ENCODE measurements around the gene SELE. TPM values are rescaled to one million over a fixed set of nuclear protein-coding genes. Genes with fewer than 3 reads are reported as not detected.

Gene SELE
- total and polyA plus RNA-seq, 2 of the 8 experiments (the other 6 are each of a cell fraction or from before 2014, with no cell fraction given), result not detected

- ChIA-PET CTCF (ENCODE audit: partially characterized antibody) (no interaction called here), POLR2A (ENCODE audit: partially characterized antibody) (no interaction called here)
- Histone ChIP-seq H3K56ac (replicated peaks; ENCODE audit: insufficient read length, low read depth, low read length) (no peak overlapping the region), H3K23ac (ENCODE audit: insufficient read length) (no peak overlapping the region), H3K27ac (ENCODE audit: low read depth, low read length) (no peak overlapping the region), H3K18ac (ENCODE audit: extremely low read depth, low read length) (no peak overlapping the region), H3K4me3 (ENCODE audit: extremely low read depth in 1 of 4, insufficient read depth in 2 of 4, low read depth in 3 of 4, low read length in 4 of 4) (no peak overlapping the region), H2BK15ac (ENCODE audit: low read length) (no peak overlapping the region), H4K5ac (ENCODE audit: insufficient read length, low read depth, low read length) (no peak overlapping the region), H2BK12ac (ENCODE audit: low read depth, low read length) (no peak overlapping the region), H2BK20ac (ENCODE audit: low read length) (no peak overlapping the region), H3K79me2 (ENCODE audit: control insufficient read depth in 1 of 2, insufficient read depth in 2 of 2, low read length in 2 of 2) (no peaks in the 10 kb centered on the region), H2BK5ac (ENCODE audit: low read depth, low read length) (no peak overlapping the region), H3K4me2 (ENCODE audit: insufficient read depth in 1 of 2, low read depth in 2 of 2, low read length in 2 of 2) (no peak overlapping the region), H2BK120ac (replicated peaks; ENCODE audit: low read depth, low read length) (no peak overlapping the region), H4K8ac (ENCODE audit: extremely low read depth, insufficient read depth, low read length) (no peak overlapping the region), H4K20me1 (replicated peaks in 1 of 2; ENCODE audit: control insufficient read depth in 1 of 2, insufficient read depth in 2 of 2, low read length in 2 of 2) (no peaks in the 10 kb centered on the region), H3K36me3 (ENCODE audit: control insufficient read depth in 2 of 4, insufficient read depth in 4 of 4, low read length in 3 of 4) (no peaks in the 10 kb centered on the region; a peak in 1 of 8 replicates), H2AFZ (ENCODE audit: low read length) (peak overlapping the region; percentile 70; the same call in 1 of the 2 replicates), H3K4ac (replicated peaks; ENCODE audit: insufficient read length, low read depth, low read length) (no peak overlapping the region), H3K14ac (ENCODE audit: insufficient read length) (no peak overlapping the region), H3K4me1 (replicated peaks in 1 of 4; ENCODE audit: control insufficient read depth in 3 of 4, insufficient read depth in 4 of 4, low read length in 3 of 4) (no peaks in the 10 kb centered on the region), H3K23me2 (ENCODE audit: low read depth, low read length) (no peaks in the 10 kb centered on the region), H3K9me3 (ENCODE audit: insufficient read depth in 2 of 2, low read depth in 1 of 2, low read length in 1 of 2) (peaks cover 0 to 3% of the 10 kb centered on the region in 2 experiments; a peak in 2 of 4 replicates), H3K27me3 (replicated peaks in 1 of 4; ENCODE audit: control insufficient read depth in 3 of 4, extremely low read depth in 1 of 4, insufficient read depth in 3 of 4, low read length in 3 of 4) (no peaks in the 10 kb centered on the region), H2AK5ac (ENCODE audit: low read depth, low read length) (no peak overlapping the region), H3K79me1 (ENCODE audit: low read depth, low read length) (no peaks in the 10 kb centered on the region), H3K9ac (replicated peaks in 1 of 4; ENCODE audit: extremely low read depth in 1 of 4, low read depth in 3 of 4, low read length in 3 of 4) (no peak overlapping the region), H4K91ac (replicated peaks; ENCODE audit: insufficient read length, low read length) (no peak overlapping the region)
- DNase-seq (ENCODE audit: low read depth in 1 of 2, low spot score in 2 of 2) (no peak), FAIRE-seq (no peak)
- WGBS, 2 experiments (ENCODE audit: extremely low coverage in 1 of 2, insufficient coverage in 1 of 2, insufficient read length in 1 of 2, insufficient replicate concordance in 2 of 2, low coverage in 1 of 2, low lambda C conversion rate in 2 of 2, missing lambda C conversion rate in 1 of 2), result 73% methylated on average over 4 of the region's 4 CpGs; no CpG with 5 or more reads in 1 of the 2 experiments
- TF ChIP-seq RAD21 (IDR thresholded peaks at IDR 0.05 in 1 of 2, conservative IDR thresholded peaks at IDR 0.05 in 1 of 2; ENCODE audit: low read depth in 2 of 2, low read length in 2 of 2) (peak in 1 of 2 experiments; percentile 4; a peak in 1 of 4 replicates), CHD2 (IDR thresholded peaks at IDR 0.05; ENCODE audit: low read length) (no peak), BCL11A (IDR thresholded peaks at IDR 0.05; ENCODE audit: low read depth in 2 of 2, low read length in 2 of 2) (no peak), CBX5 (IDR thresholded peaks at IDR 0.05; ENCODE audit: low read depth, low read length) (no peak), CTCF (IDR thresholded peaks at IDR 0.05; ENCODE audit: control extremely low read depth in 1 of 3, insufficient read depth in 1 of 3, low read depth in 1 of 3, low read length in 3 of 3) (peak in 2 of 3 experiments; percentile 14 to 24; a peak in 2 of 4 replicates), ATF2 (IDR thresholded peaks at IDR 0.05; ENCODE audit: low read length) (no peak), RBBP5 (IDR thresholded peaks at IDR 0.05; ENCODE audit: borderline replicate concordance, low read depth, low read length) (no peak), SP4 (IDR thresholded peaks at IDR 0.05; ENCODE audit: low read length) (no peak), MAFK (IDR thresholded peaks at IDR 0.05; ENCODE audit: low read depth, low read length) (no peak)
Measured at GRCh38 chr1:169753549-169753948, 19.7 kb upstream of the SELE start.
